GM18951 (cell line): ENCODE data around the gene SYPL1.

Source experiments
- POLR2A ChIP-seq: IDR thresholded peaks from 4 replicates; pipeline ENCODE4 v1.6.1; 2011; ENCODE audit warnings: mild to moderate bottlenecking; ENCODE audit not compliant: insufficient read length, insufficient read depth; ENCODE audit errors: extremely low read depth
- in situ Hi-C: fragments of 300-500 bp; cut with MboI; formaldehyde crosslinking; loops from one replicate; pipeline ENCODE4 v1.12.0; 2022; ENCODE audit warnings: low sequenced_read_pairs, mixed read lengths, inconsistent platforms; ENCODE audit not compliant: unreplicated experiment

SYPL1 gene

DNA sequence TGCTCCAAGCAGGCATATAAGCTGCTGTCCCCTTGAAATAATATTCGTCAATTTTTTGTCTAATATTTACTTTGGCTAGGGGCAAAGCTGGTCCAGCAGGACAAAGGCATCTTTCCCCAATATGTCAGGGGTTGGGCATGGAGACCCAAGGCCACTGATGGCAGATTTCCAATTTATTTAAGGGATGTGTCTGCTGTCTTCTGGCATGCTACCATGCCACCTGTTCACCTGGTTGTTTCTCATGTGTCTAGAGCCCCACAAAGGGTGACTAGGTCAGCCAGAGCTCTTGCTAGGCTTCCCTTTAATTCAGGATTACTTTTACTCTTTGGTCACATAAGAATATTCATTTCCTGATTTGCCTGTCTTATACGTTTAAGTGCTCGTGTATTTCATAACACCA is 22.1 kb upstream of the SYPL1 start:
- no peak for TF ChIP-seq POLR2A
- in situ Hi-C loops = no loop called here

DNA sequence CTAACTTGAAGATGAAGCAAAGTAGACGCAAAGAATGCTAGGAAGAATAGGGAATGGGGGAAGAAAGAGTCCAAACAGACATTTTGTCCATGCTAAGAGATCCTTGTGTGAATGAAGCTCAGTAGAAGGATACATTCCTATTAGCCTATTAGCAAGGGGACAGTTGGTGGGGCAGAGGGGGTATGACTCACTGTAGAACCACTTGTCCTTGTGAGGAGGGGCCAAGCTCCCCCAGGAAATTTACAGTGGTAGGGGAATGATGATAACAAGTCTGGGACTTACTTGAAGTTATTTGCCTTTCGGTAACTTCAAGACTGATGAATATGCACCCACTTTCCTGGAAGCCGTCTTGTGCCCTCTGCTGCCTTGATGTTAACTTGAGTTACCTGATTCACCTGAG is 17.2 kb upstream of the SYPL1 start:
- in situ Hi-C loops = no loop called here
- no peak for TF ChIP-seq POLR2A

DNA sequence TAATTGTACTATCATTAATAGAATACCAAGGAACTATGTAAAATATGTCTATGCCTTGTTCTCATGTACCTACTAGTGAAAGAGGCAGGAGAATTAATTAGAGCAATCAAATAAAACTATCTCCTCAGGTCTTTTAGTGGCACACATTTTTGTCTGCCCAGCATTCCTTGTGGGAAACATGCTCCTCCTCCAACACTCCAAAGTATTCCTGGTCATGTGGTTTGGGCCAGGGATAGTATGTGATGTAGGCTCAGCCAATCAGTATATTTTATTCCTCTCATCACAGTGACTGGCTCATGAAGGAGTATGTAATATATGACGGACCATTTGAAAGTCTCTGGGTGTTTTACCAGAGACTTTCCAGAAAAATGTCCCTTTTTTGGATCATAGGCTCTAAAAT is 16.7 kb upstream of the SYPL1 start:
- no peak for TF ChIP-seq POLR2A
- in situ Hi-C loops = no loop called here

DNA sequence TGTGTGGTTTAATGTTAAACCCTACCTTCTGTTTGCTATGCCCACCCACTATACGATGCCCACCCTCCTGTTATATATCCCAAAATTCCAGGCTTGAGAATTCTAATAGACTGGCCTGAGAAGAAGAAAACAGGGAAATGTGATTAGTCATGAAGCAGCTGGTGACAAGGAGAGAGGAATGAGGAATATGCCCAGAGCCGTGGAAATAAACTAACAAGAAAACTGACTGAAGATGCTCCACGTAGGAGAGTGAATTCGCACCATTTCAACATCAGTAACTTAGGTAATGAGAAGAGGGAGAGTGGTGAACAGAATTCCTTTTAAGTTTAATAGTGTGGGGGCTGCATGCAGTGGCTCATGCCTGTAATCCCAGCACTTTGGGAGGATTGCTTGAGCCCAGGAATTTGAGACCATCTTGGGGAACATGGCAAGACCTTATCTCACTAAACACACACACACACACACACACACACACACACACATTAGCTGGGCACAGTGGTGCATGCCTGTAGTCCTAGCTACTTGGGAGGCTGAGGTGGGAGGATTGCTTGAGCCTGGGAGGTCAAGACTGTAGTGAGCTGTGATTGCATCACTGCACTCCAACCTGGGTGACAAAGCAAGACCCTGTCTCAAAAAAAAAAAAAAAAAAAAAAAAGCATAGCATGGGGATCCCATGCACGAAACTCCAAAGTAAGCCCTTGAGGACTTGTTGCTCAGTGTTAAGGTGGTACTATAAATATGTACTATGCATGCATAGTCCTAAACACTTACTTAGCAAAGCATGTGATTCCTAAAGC is 16.1 kb upstream of the SYPL1 start:
- no peak for TF ChIP-seq POLR2A
- in situ Hi-C loops = no loop called here

DNA sequence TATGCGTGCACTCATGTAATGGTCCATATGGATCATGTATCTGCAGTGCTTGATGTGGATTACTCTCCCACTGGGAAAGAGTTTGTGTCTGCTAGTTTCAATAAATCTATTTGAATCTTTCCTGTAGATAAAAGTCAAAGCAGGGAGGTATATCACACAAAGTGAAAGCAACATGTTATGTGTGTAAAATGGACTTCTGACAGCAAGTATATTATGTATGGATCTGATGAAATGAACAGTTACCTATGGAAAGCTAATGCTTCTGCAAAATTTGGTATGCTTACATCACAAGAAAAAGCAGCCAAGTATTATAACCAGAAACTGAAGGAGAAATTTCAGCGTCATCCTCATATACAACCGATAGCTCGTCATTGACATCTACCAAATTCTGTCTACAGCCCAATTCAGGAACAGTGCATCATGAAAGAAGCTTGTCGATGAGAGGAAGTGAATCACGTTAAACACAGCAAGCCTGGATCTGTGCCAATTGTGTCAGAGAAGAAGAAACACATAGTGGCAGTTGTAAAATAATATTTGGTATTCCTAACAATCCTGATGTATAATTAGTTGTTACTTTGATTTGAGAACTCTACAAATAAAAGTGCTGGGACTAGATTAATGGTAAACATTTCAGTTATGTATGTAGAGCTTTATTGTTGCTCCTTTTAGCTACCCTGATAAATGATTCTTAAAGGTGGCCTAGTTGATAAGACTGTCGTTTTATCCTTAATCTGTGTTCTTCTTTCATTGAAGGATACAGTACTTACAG is 14.2 kb upstream of the SYPL1 start:
- TF ChIP-seq POLR2A = no peak
- in situ Hi-C loops = no loop called here

DNA sequence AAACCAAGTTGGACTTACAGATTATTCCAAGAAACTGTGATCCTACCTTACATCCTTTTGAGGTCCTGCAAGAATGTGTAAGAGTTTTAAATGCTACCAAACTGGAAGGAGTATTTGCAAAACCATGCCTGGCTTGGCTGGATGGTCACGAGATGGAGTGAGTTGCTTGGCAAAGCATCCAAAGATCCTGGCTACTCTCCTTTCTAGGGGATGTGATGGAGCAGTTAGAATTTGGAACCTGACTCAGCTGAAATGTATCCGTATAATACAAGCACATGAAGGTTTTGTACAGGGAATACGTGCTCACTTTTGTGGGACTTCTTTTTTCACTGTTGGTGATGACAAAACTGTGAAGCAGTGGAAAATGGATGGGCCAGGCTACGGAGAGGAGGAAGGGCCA is 13.3 kb upstream of the SYPL1 start:
- no peak for TF ChIP-seq POLR2A
- in situ Hi-C loops = no loop called here

DNA sequence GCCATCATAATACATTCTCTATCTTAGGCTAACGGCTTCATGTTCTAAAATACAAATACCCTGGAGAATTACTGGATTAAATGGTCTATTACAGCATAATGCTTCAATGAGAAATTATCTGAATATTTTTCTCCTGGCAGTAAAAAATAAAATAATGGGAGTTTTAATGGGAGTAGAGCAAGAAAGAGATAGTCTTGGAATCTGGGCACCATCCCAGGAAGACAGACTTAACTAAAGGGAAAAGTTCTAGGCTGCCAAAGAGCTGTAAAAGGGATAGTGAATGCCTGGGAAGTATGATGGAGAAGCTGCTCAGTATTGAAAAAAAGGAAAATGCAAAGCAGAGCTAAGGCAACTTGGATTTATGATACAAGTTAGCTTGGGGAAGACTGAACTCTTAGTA is 12.1 kb upstream of the SYPL1 start:
- no peak for TF ChIP-seq POLR2A
- in situ Hi-C loops = no loop called here

DNA sequence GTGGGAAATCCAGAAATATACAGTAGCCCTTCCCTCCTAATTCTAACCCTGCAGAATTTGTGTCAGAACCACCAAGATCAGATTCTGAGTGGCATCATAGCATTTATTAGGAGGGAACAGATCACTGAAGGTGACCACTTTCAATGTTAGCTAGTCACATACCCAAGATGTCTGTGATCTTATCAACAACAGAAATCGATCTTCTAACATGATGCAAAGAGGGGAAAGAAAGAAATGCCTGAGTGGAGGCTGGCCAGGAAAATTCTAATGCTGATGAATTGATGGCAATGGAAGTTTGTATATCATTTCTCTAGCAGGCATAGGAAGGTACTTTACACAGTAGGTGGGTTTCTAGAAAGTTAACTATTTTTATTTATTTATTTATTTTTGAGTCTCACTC is 10.6 kb upstream of the SYPL1 start:
- in situ Hi-C loops = no loop called here
- TF ChIP-seq POLR2A = no peak

DNA sequence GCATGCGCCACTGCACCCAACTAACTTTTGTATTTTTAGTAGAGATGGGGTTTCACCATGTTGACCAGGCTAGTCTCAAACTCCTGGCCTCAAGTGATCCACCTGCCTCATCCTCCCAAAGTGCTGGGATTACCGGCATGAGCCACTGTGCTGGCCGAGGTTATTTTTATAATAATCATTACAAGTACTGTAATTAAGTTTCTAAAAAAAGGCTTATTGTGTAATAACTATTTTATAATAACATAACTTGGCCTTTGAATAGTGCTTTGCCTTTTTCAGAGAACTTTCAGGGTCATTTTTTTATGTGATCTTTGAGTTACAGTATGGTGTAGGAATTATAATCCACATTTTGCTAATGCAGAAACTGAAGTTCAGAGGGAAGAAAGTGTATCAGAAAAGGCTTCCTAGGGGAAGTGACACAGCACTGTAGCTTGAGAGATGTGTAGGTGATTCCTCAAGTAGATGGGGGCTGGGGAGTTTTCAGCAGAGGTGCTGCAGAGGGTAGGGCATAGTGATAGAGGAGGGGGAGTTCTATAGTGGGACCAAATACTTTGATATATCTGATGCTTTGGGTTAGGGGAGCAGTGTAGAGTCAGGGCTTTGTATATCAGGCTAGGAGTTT is 9.2 kb upstream of the SYPL1 start:
- in situ Hi-C loops = no loop called here
- no peak for TF ChIP-seq POLR2A

DNA sequence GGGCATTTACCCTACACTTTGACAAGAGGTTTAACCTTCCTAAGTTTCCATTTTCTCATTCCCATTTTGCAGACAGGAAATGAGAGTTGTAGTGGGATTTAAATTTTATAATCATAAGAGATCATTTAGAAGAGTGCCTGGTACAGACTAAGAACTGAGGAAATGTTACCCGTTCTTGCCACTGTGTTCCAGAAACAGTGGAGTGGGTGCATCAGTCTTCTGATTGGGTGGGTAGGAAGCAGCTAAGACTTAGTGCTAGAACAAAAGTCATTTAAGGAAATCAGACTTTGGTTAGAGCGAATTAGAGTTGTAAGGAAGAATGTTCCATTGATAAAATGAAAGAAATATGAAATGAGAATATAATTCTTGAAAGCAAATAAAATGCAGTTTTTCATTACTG is 8.4 kb upstream of the SYPL1 start:
- in situ Hi-C loops = no loop called here
- TF ChIP-seq POLR2A = no peak

DNA sequence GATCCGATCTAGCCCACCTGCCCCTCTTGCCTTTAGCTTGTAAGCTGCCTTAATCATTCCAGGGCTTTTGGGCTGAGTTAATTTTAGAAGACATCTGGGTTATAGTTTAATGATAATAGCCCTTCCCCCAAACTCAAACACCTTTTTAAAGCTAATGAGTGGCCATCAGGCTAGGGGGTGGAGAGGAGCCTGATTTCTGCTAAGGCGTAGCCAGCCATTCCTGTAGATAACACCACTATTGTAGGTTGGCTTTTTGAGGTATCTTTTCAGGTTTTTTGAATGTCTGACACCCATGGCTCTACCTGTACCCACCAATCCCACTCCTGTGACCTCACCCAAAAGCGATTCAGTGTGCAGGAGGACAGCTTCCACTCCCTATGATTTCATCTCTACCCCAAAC is 7.6 kb upstream of the SYPL1 start:
- in situ Hi-C loops = no loop called here
- TF ChIP-seq POLR2A = no peak

DNA sequence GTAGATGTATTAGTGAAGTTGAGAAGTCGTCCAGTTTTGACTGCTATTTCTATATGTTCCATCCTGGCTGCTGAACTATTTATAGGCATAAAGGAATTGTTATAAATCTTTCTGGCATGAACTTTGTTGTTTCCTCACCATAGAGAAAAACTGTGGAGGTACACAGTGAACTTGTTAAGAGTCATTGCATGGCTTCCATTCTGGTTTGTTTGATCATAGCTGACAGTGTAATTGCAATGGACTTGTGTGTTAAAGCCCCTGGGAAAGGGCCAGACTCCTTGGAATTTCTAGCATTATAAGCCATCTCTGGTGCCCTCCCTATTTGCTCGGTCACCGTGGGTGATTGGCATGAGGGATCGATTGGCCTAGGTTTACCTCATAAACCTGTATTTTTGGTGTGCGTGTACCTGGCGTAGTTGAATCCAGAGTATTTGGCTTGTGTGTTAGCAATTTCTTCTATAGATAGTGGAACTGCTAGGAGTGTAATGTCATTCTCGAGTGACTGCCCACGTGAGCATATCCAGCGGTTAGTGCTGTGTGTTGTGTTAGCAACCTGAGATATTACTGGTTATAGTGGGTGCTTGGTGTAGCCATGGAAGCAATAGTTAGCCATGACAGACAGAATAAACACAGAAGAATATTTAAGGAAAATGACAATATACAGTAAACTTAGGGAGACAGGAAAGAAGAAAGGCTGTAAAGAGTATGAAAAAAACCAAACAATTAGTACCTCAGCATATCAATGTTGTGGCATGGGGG is 5.9 kb upstream of the SYPL1 start:
- in situ Hi-C loops = no loop called here
- TF ChIP-seq POLR2A = no peak

DNA sequence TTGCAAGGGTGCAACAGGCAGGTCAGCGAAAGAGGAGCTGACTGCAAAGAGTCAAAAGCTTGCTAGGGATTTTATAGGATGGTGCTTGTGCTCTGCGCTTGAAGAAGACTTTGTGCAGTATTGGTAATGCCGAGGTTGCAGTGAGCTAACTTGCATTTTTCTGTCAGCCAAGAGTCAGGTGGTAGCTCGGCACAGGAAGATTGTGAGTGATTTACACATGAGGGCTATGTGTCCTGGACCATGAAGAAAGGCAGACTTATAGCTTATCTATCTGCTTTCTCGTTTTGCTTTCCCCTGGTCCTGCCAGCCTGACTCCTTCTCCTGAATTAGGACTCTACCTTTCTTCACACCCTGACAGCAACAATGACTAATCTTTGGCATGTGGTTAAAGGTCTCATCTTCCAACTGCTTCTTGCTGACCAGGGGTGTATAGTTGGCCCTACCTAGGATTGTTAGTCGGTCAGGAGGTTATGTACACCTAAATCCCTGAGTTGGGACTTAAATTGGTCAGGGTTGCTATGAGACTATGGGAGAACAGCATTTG is 4.1 kb upstream of the SYPL1 start:
- no peak for TF ChIP-seq POLR2A
- in situ Hi-C loops = no loop called here
